ENCODE data around the gene AXIN2. TPM values are rescaled to one million over a fixed set of nuclear protein-coding genes. Genes with fewer than 3 reads are reported as not detected.

Gene AXIN2
- total RNA-seq, 4 donors from 2014 or later, result 16.5 to 69.3 (median 29.4) TPM

GRCh38 chr17:65553009-65553645, 8.3 kb downstream of the AXIN2 start:
- H3K27me3 ChIP-seq, result no peaks in the 10 kb centered on the region
- H3K4me1 ChIP-seq, result peaks cover 0 to 35% (median 3%) of the 10 kb centered on the region in 4 donors
- H3K27ac ChIP-seq, result no peak overlapping the region
- no peak for TF ChIP-seq POLR2A (IDR thresholded peaks at IDR 0.05)
- no peak for TF ChIP-seq CTCF (IDR thresholded peaks at IDR 0.05)
- no peak overlapping the region for H3K4me3 ChIP-seq
- H3K9me3 ChIP-seq, result no peaks in the 10 kb centered on the region
- no peak for DNase-seq
- peaks cover 0 to 3% (median 0%) of the 10 kb centered on the region in 3 donors for H3K36me3 ChIP-seq

GRCh38 chr17:65552214-65552613, 9.2 kb downstream of the AXIN2 start:
- no peak for DNase-seq
- TF ChIP-seq CTCF (IDR thresholded peaks at IDR 0.05) (no peak), POLR2A (IDR thresholded peaks at IDR 0.05) (no peak)
- peaks cover 0 to 3% (median 0%) of the 10 kb centered on the region in 3 donors for H3K36me3 ChIP-seq
- H3K9me3 ChIP-seq, result no peaks in the 10 kb centered on the region
- no peak overlapping the region for H3K4me3 ChIP-seq
- H3K27me3 ChIP-seq, result no peaks in the 10 kb centered on the region
- H3K4me1 ChIP-seq, result peaks cover 0 to 32% (median 3%) of the 10 kb centered on the region in 4 donors
- no peak overlapping the region for H3K27ac ChIP-seq

GRCh38 chr17:65551267-65552040, 10.0 kb downstream of the AXIN2 start:
- H3K27me3 ChIP-seq, result no peaks in the 10 kb centered on the region
- peaks cover 0 to 3% (median 0%) of the 10 kb centered on the region in 3 donors for H3K36me3 ChIP-seq
- no peak overlapping the region for H3K4me3 ChIP-seq
- no peaks in the 10 kb centered on the region for H3K9me3 ChIP-seq
- peaks cover 0 to 37% (median 5%) of the 10 kb centered on the region in 4 donors for H3K4me1 ChIP-seq
- no peak for DNase-seq
- TF ChIP-seq CTCF (IDR thresholded peaks at IDR 0.05) (no peak), POLR2A (IDR thresholded peaks at IDR 0.05) (no peak)
- no peak overlapping the region for H3K27ac ChIP-seq

- H3K4me1 ChIP-seq, result peaks cover 0 to 44% (median 6%) of the 10 kb centered on the region in 4 donors
These were observed 10.7 kb downstream of the AXIN2 start for GRCh38 chr17:65550758-65551157.

More at GRCh38 chr17:65550758-65551157, 10.7 kb downstream of the AXIN2 start:
- no peak overlapping the region for H3K27ac ChIP-seq
- no peaks in the 10 kb centered on the region for H3K9me3 ChIP-seq
- H3K36me3 ChIP-seq, result peaks cover 0 to 3% (median 0%) of the 10 kb centered on the region in 3 donors
- H3K4me3 ChIP-seq, result no peak overlapping the region
- no peaks in the 10 kb centered on the region for H3K27me3 ChIP-seq
- no peak for TF ChIP-seq POLR2A (IDR thresholded peaks at IDR 0.05)
- TF ChIP-seq CTCF (IDR thresholded peaks at IDR 0.05), result no peak
- DNase-seq, result no peak
